HepG2 (cell line): ENCODE measurements around the gene CPLANE2. TPM values are rescaled to one million over a fixed set of nuclear protein-coding genes. Genes with fewer than 3 reads are reported as not detected.

Experiments used
- CREM ChIP-seq, 2 experiments: sonication (generic) in 1 of 2; formaldehyde crosslinking in 1 of 2; IDR thresholded peaks; 2 replicates each; pipeline versions ENCODE4 v1.4.0 to v1.6.1; 2016 to 2020; ENCODE audit warnings: antibody characterized with exemption in 1 of 2, mild to moderate bottlenecking in 1 of 2, missing genetic modification reagents in 1 of 2
- E2F5 ChIP-seq: sonication (generic); formaldehyde crosslinking; conservative IDR thresholded peaks from 2 replicates; pipeline ENCODE4 v1.4.0; 2020; ENCODE audit warnings: missing genetic modification reagents
- FLYWCH1 ChIP-seq: sonication (generic); formaldehyde crosslinking; IDR thresholded peaks from 2 replicates; pipeline ENCODE4 v1.8.1; 2023; ENCODE audit warnings: mild to moderate bottlenecking, missing genetic modification reagents
- MAZ ChIP-seq, 2 experiments: sonication (generic) in 1 of 2; formaldehyde crosslinking in 1 of 2; IDR thresholded peaks; 2 replicates each; pipeline versions ENCODE4 v1.5.0 to v1.6.1; 2012 to 2020; ENCODE audit warnings: low read depth in 2 of 2, mild to moderate bottlenecking in 2 of 2, borderline replicate concordance in 1 of 2, improper control_type of control experiment in 1 of 2, low read length in 1 of 2, missing genetic modification reagents in 1 of 2, moderate library complexity in 1 of 2
- MXD4 ChIP-seq: IDR thresholded peaks from 2 replicates; pipeline ENCODE4 v1.6.1; 2016; ENCODE audit warnings: mild to moderate bottlenecking, missing biosample characterization, missing genetic modification reagents
- NBN ChIP-seq: fragments of 450-650 bp; conservative IDR thresholded peaks from 2 replicates; pipeline ENCODE4 v1.6.1; 2017
- NKX3-1 ChIP-seq: sonication (generic); formaldehyde crosslinking; IDR thresholded peaks from 2 replicates; pipeline ENCODE4 v1.5.0; 2020; ENCODE audit warnings: missing genetic modification reagents
- RFXANK ChIP-seq: IDR thresholded peaks from 2 replicates; pipeline ENCODE4 v1.6.1; 2016
- THAP7 ChIP-seq: sonication (generic); formaldehyde crosslinking; IDR thresholded peaks from 2 replicates; pipeline ENCODE4 v1.8.1; 2023; ENCODE audit warnings: mild to moderate bottlenecking, missing genetic modification reagents
- ZBTB46 ChIP-seq: sonication (generic); formaldehyde crosslinking; IDR thresholded peaks from 2 replicates; pipeline ENCODE4 v1.4.0; 2020; ENCODE audit warnings: mild to moderate bottlenecking, missing genetic modification reagents, borderline replicate concordance
- ZMYM4 ChIP-seq: sonication (generic); formaldehyde crosslinking; IDR thresholded peaks from 2 replicates; pipeline ENCODE4 v1.8.1; 2023; ENCODE audit warnings: mild to moderate bottlenecking, missing genetic modification reagents
- ZNF296 ChIP-seq: sonication (generic); formaldehyde crosslinking; conservative IDR thresholded peaks from 2 replicates; pipeline ENCODE4 v1.5.0; 2020; ENCODE audit warnings: mild to moderate bottlenecking, missing genetic modification reagents
- ZNF331 ChIP-seq: sonication (generic); formaldehyde crosslinking; IDR thresholded peaks from 2 replicates; pipeline ENCODE4 v1.4.0; 2020; ENCODE audit warnings: missing genetic modification reagents
- polyA plus RNA-seq, 8 experiments: library from polyadenylated mRNA; depleted of rRNA in 3 of 8; stranded (reverse) in 7 of 8; unstranded in 1 of 8; fragments of >200 nt; fragmentation: Illumina TruSeq in 4 of 8; extraction: Trizol in 4 of 8; gene quantifications; 2 replicates each; pipeline versions ENCODE4 v1.2.1 to v1.2.3, GENCODE V29; 2011 to 2016; ENCODE audit warnings: low read depth in 4 of 8, missing spikeins in 1 of 8, mixed read lengths in 1 of 8; ENCODE audit not compliant: insufficient read depth in 1 of 8
- total RNA-seq, 5 experiments: library from RNA; depleted of rRNA; stranded (reverse); fragments of >200 nt; fragmentation: Illumina TruSeq; extraction: Trizol; gene quantifications; 2 replicates each; pipeline ENCODE4 v1.2.3, GENCODE V29; 2016; ENCODE audit warnings: low read depth in 1 of 5
- TF ChIP-seq, protein P1 (sequence below): sonication (generic); formaldehyde crosslinking; IDR thresholded peaks from 2 replicates; pipeline ENCODE4 v1.4.0; 2020; ENCODE audit warnings: mild to moderate bottlenecking, missing genetic modification reagents
- TF ChIP-seq, protein P2 (sequence below): sonication (generic); formaldehyde crosslinking; IDR thresholded peaks from 2 replicates; pipeline ENCODE4 v1.4.0; 2020; ENCODE audit warnings: missing genetic modification reagents

The CPLANE2 gene
- total and polyA plus RNA-seq, 2 of the 13 experiments (the other 11 are each of a cell fraction or from before 2014, with no cell fraction given), result 0.29 to 1.6 TPM

GRCh38 chr1:16236511-16237342, at the start of gene CPLANE2 (continued):
- TF ChIP-seq CREM (IDR thresholded peaks at IDR 0.05) (no peak), CREM (CRISPR knock-in tag; IDR thresholded peaks at IDR 0.05) (no peak), MXD4 (CRISPR knock-in tag) (peak; percentile 86), NKX3-1 (CRISPR knock-in tag) (no peak), NBN (no peak), MAZ (IDR thresholded peaks at IDR 0.05; ENCODE audit: borderline replicate concordance, low read depth, low read length) (peak; percentile 56; the same call in 1 of the 2 replicates), MAZ (CRISPR knock-in tag; IDR thresholded peaks at IDR 0.05; ENCODE audit: low read depth) (0 out of 2 replicates have a peak, but pooled peaks have one; percentile 32), ZNF296 (no peak), ZBTB46 (no peak), ZMYM4 (peak; percentile 19; the same call in 1 of the 2 replicates), RFXANK (CRISPR knock-in tag) (peak; percentile 97), THAP7 (no peak), E2F5 (CRISPR knock-in tag) (peak; percentile 45; the same call in 1 of the 2 replicates), ZNF331 (CRISPR knock-in tag) (no peak), FLYWCH1 (no peak)
- TF ChIP-seq, protein P1, sequence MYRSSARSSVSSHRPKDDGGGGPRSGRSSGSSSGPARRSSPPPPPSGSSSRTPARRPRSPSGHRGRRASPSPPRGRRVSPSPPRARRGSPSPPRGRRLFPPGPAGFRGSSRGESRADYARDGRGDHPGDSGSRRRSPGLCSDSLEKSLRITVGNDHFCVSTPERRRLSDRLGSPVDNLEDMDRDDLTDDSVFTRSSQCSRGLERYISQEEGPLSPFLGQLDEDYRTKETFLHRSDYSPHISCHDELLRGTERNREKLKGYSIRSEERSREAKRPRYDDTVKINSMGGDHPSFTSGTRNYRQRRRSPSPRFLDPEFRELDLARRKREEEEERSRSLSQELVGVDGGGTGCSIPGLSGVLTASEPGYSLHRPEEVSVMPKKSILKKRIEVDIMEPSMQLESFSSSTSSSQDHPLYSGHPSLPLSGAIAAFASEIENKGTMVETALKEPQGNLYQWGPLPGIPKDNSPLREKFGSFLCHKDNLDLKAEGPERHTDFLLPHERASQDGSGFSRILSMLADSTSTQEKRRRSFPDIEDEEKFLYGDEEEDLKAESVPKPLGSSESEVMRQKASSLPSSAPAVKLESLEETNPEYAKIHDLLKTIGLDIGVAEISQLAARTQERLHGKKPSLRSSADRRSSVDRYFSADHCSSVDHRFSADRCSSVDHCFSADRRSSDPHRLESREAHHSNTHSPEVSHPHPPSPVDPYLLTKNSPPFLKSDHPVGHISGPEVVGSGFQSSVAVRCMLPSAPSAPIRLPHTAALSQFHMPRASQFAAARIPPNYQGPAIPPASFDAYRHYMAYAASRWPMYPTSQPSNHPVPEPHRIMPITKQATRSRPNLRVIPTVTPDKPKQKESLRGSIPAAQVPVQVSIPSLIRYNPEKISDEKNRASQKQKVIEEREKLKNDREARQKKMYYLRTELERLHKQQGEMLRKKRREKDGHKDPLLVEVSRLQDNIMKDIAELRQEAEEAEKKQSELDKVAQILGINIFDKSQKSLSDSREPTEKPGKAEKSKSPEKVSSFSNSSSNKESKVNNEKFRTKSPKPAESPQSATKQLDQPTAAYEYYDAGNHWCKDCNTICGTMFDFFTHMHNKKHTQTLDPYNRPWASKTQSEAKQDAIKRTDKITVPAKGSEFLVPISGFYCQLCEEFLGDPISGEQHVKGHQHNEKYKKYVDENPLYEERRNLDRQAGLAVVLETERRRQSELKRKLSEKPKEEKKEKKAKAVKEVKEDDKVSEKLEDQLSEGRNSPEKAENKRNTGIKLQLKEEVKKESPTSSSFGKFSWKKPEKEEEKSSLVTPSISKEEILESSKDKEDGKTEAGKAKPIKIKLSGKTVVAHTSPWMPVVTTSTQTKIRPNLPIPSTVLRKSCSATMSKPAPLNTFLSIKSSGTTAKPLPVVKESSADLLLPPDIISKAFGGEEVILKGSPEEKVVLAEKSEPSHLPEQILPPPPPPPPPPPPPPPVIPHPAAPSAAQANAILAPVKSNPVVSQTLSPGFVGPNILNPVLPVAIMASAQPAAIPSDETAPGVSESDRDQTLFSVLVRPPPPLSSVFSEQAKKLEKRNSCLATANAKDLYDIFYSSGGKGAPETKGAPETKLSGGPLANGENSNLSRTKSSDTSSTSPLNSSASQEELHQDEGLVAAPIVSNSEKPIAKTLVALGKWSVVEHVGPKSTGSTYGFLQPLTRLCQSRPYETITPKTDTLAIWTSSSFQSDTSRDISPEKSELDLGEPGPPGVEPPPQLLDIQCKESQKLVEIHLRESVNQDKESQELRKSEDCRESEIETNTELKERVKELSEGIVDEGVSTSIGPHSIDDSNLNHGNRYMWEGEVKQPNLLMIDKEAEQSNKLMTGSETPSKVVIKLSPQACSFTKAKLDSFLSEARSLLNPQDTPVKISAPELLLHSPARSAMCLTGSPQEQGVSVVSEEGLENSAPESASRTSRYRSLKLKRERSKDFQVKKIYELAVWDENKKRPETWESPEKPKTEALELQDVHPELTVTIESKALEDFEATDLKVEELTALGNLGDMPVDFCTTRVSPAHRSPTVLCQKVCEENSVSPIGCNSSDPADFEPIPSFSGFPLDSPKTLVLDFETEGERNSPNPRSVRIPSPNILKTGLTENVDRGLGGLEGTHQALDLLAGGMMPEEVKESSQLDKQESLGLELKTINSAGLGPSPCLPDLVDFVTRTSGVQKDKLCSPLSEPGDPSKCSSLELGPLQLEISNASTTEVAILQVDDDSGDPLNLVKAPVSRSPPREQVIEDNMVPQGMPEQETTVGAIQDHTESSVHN (CRISPR knock-in tag), result no peak
- TF ChIP-seq, protein P2, sequence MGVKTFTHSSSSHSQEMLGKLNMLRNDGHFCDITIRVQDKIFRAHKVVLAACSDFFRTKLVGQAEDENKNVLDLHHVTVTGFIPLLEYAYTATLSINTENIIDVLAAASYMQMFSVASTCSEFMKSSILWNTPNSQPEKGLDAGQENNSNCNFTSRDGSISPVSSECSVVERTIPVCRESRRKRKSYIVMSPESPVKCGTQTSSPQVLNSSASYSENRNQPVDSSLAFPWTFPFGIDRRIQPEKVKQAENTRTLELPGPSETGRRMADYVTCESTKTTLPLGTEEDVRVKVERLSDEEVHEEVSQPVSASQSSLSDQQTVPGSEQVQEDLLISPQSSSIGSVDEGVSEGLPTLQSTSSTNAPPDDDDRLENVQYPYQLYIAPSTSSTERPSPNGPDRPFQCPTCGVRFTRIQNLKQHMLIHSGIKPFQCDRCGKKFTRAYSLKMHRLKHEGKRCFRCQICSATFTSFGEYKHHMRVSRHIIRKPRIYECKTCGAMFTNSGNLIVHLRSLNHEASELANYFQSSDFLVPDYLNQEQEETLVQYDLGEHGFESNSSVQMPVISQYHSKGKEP (CRISPR knock-in tag), result no peak
